ENCODE results near the gene KLK4. TPM values are rescaled to one million over a fixed set of nuclear protein-coding genes. Genes with fewer than 3 reads are reported as not detected.

The KLK4 gene, protein sequence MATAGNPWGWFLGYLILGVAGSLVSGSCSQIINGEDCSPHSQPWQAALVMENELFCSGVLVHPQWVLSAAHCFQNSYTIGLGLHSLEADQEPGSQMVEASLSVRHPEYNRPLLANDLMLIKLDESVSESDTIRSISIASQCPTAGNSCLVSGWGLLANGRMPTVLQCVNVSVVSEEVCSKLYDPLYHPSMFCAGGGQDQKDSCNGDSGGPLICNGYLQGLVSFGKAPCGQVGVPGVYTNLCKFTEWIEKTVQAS
- total RNA-seq (2014; rRNA removed; shearing (Covaris generic)) = not detected in 2 replicates
- polyA plus RNA-seq (2014; cell fraction: nucleus; rRNA removed) = not detected in 2 replicates

DNA sequence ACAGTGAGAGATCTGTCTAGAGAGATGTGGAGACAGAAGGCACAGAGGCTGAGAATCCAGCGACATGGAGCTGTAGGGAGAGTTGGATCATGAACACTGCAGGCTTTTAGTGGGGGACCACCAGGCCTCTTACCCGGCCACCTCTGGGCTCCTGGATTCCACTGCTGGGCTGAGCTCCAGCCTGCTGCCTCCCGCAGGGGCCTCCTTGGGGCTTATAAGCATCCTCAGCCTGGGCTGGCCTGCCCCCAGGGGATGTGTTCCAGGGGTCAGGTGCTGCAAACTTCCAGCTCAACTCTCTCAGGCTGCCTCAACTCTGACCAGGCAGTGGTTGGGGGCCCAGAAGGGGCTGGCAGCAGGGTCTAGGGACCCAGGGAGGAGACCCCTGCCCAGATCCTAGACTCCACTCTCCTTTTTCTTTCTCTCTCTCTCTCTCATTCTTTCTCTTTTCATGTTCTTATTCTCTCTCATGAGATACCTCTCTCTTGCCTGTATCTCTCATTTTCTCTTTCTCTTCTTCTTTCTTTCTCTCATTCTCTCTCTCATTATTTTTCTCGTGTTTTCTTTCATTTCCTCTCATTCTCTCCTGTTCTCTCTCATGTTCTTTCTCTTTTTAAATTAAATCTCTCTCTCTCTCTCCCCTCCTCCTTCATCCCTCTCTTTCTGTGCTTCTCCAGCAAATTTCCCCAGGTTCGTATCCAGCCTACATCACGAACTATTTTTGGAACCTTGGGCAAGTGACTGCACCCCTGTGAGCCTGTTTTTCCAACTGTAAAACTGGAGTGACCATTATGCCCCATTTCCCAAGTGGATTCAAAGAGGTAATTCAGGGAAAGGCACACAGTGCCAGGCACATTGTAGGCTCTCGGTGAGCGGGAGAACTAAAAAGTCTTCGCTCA lies at the start of gene KLK4:
TSS of gene KLK4 (minus strand) at position 190 of the 896 bp plus-strand sequence. CDS start 657 bp downstream, outside the sequence.
- no peak for DNase-seq (ENCODE audit: extremely low read depth, low read depth)

DNA sequence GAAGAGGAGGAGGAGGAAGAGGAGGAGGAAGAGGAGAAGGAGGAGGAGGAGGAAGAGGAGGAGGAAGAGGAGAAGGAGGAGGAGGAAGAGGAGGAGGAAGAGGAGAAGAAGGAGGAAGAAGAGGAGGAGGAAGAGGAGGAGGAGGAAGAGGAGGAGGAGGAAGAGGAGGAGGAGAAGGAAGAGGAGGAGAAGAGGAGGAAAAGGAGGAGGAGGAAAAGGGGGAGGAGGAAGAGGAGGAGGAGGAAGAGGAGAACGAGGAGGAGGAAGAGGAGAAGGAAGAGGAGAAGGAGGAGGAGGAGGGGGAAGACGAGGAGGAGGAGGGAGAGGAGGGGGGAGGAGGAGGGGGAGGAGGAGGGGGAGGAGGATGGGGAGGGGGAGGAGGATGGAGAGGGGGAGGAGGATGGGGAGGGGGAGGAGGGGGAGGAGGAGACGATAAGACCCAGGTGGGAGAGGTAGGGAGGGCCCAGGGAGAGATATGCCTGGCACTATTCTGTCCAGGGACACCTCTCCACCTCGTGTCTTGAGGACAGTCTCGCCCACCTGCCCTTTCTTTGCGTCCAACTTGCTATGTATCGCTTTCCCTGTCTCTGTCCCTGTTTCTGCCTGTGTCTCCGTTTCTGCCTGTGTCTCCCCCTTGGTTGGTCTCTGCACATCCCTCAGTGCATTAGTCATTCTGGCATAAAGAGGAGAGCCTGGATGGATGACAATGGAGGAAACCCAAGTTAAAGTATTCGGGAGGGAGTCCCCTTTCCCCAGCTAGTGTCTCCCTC lies 48.7 kb upstream of the KLK4 start:
- no peak for DNase-seq (ENCODE audit: extremely low read depth, low read depth)

DNA sequence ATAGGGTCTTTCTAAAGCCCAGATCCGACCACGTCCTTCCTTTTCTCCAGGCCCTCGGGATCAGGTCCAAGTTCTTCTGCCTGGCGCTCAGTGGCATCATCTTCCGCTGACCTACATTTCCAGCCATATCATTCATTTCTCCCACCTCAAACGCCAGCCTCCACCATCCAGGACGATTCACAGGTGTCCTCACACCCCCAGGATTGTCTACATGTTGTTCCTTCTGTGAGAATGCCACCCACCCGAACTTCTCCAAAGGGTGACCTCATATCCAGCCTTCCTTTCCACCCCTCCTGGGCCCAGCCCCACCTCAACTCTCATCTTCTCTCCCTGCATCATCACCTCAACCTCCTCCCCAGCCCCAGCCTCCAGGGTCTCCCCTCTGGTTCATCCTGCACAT lies 46.4 kb upstream of the KLK4 start:
- DNase-seq (ENCODE audit: extremely low read depth, low read depth) = no peak

DNA sequence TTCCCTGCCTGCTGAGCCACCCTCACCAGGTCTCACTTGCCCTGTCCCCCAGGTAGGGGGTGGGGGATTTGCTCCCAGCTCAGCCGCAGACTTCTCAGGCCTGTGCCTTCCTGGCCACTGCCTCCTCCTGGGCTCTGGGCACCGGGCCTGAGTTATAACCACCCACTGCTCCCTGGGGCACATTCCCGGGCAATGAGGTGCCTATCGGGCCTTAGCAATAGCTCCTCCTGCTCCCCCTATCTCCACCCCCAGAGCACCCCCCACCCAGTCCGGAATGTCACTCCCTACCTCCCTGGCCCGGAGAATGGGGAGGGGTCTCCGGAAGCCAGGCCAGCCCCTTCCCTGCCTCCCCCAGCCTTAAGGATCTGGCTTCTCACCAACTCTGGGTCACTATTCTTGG lies 41.7 kb upstream of the KLK4 start, which contains the start of gene KLK5:
TSS of gene KLK5 (minus strand) at position 129 of the 400 bp plus-strand sequence. CDS start 381 bp downstream, outside the sequence.
- DNase-seq (ENCODE audit: extremely low read depth, low read depth) = no peak

DNA sequence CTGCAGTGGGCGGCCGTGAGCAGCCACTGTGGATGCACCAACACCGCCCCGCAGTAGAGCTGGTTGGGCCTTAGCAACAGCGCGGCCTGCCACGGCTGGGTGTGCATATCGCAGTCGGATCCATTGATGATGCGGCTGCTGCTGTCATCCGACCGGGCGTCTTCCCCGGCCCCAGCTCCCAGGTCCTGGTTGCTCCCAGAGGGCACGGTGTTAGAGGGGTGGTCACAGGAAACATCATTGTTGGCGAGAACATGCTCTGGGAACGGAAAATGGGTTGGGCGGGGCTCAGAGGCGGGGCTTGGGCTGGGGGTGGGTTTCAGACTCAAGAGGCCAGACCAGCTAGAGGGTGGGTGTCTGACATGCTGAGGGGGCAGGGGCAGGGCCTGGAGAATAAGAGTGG lies 38.7 kb upstream of the KLK4 start:
- DNase-seq (ENCODE audit: extremely low read depth, low read depth) = no peak

DNA sequence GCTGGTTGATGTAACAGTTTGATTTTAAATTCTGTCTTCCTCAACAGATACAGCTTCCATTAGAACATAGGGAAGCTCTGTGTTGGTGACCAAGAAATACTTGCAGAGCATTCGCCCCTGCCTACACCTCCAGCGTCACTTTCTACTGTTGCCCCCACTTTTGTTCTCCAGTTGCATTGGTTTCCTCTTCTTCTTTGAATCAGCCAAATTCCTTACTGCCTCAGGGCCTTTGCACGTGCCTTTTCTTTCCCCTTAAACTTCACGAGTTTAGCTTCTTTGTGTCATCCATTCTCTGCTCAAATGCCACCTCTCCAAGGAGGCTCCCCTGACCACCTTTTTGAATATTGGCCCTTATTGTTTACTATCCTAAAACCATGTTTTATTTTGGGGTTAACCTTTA lies 35.9 kb upstream of the KLK4 start:
- DNase-seq (ENCODE audit: extremely low read depth, low read depth) = no peak

DNA sequence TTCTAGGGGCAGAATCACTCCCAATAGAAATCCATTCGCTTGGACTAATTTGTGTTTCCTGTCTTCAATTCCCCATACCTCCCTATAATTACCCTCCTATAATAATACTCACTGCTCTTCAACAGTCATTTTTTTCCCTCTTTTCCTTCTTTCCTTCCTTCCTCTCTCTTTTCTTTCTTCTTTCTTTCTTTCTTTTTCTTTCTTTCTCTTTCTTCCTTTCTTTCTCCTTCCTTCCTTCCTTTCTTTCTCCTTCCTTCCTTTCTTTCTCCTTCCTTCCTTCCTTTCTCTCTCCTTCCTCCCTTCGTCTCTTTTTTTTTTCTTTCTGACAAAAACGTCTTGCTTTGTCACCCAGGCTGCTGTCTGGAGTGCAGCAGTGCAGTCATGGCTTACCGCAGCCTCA lies 33.6 kb upstream of the KLK4 start:
- DNase-seq (ENCODE audit: extremely low read depth, low read depth) = no peak

DNA sequence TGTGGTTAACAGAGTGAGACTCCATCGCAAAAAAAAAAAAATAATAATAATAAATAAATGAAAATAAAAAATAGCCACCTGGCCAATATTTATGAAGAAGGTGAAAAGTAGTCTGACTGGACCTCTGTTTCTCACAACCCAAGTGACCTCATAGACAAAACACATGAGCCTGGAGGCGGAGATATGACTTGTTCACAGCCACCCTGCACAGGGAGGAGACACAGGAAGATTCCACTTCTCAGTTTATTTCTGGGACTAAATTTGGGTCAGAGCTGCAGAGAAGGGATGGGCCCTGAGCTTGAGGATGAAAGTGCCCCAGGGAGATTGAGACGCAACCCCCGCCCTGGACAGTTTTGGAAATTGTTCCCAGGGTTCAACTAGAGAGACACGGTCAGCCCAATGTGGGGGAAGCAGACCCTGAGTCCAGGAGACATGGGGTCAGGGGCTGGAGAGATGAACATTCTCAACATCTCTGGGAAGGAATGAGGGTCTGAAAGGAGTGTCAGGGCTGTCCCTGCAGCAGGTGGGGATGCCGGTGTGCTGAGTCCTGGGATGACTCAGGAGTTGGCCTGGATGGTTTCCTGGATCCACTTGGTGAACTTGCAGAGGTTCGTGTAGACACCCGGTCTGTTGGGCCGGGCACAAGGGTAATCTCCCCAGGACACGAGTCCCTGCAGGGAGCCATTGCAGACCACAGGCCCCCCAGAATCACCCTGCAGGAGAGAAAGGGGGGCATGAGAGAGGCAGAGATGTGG lies 32.1 kb upstream of the KLK4 start:
- DNase-seq (ENCODE audit: extremely low read depth, low read depth) = no peak

GRCh38 chr19:50939596-50939995 lies 28.4 kb upstream of the KLK4 start:
- DNase-seq (ENCODE audit: extremely low read depth, low read depth) = no peak

DNA sequence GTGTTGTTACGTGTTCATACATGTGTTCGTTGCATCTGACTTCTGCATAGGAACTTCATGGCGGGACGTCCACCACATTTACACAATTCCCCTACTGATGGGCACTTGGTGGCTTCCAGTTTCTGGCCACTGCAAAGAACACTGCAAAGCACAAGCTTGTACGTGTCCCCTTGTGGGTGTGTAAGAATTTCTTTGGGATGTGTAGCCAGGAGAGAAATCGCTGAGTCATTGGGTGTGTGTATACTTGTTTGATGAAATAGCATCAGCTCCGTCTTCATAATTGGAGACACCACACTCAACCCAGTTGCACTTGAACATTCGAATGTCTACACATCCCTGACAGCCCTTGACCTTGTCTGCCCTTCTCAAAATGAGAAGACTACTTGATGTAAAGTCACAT lies 22.4 kb upstream of the KLK4 start:
- peak; percentile 78 for DNase-seq (ENCODE audit: extremely low read depth, low read depth)

DNA sequence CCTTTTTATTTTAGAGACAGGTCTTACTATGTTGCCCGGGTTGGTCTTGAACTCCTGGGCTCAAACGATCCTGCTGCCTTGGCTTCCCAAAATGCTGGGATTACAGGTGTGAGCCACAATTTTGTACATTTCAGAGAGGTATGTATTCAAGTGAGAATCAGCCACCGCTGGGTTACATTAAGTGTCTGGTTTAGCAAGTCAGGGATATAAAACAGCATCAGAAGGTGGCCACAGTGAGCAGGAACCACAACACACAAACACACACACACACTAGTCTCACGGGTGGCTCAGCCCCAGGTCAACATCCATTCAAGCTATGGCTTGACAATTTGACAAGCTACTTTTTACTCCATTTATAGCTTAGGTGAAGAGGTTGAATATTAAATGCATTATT lies 21.5 kb upstream of the KLK4 start:
- DNase-seq (ENCODE audit: extremely low read depth, low read depth) = no peak

GRCh38 chr19:50932018-50932689 lies 21.0 kb upstream of the KLK4 start:
- DNase-seq (ENCODE audit: extremely low read depth, low read depth) = no peak

- no peak for DNase-seq (ENCODE audit: extremely low read depth, low read depth)
These were observed 19.8 kb upstream of the KLK4 start for GRCh38 chr19:50931023-50931422.

GRCh38 chr19:50928831-50929230 lies 17.6 kb upstream of the KLK4 start:
- no peak for DNase-seq (ENCODE audit: extremely low read depth, low read depth)

DNA sequence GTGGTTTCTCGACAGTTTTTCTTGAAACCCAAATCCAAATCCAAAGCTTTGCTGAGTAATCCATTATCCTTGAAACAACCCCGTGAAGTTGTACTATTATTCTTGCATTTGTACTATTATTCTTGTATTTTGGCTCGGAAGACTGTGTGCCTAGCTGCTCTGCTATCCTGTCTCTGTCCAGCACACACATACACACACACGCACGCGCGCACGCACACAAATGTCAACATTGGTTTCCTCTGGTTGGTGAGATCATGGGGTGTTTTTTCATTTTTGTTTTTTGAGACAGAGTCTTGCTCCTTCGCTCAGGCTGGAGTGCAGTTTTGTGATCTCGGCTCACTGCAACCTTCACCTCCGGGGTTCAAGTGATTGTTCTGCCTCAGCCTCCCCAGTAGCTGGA lies 14.9 kb upstream of the KLK4 start:
- DNase-seq (ENCODE audit: extremely low read depth, low read depth) = no peak

DNA sequence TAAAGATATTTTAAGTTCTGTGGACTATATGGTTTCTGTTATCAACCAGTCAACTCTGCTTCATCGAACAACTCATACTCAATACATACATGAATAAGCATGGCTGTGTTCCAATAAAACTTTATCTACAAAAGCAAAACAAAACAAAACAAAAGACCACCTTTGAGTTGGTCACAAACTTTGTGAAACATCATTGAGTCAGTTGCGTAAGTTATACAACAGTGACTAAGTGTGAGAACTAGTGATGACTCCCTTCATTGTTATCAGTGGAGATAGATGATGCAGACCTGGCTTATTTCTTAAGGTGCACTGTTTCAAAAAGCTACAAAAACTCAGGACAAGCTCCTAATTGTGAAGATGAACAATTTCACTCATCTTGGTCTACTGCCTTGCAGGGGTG lies 14.5 kb upstream of the KLK4 start:
- peak; percentile 46 for DNase-seq (ENCODE audit: extremely low read depth, low read depth)

DNA sequence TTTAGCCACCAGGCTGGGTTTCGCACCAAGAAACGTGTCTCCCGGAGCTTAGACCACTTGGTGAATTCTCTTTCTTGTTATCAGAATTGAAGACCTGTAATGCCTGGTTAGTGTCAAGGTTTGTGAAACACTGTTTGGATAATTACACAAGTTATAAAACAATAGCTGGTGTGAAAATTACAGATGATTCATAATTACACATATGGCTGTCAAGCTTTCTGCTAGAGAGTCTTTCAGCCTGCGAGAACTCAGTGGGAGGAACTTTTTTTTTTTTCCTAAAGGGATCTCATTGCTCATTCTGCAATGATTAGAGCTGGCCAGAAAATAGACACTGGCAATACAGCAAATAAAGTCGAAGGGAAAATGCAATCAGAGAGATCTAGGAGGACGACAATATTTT lies 13.4 kb upstream of the KLK4 start:
- peak; percentile 12 for DNase-seq (ENCODE audit: extremely low read depth, low read depth)

- DNase-seq (ENCODE audit: extremely low read depth, low read depth) = peak; percentile 82
These were observed 11.2 kb upstream of the KLK4 start for GRCh38 chr19:50922317-50922853.
